Left lung (tissue), 10 donors: Measurements from ENCODE around the gene CLDN14. TPM values are rescaled to one million over a fixed set of nuclear protein-coding genes. Genes with fewer than 3 reads are reported as not detected.

ENCODE experiments used
- ATAC-seq: fragments of 200-7000 bp; cut with Tn5 transposase; one replicate; pipeline ENCODE4 v1.9.1; 2020; ENCODE audit warnings: moderate library complexity
- DNase-seq, 4 donors: peaks; one replicate each; pipeline ENCODE4 v3.0.0-alpha.2; 2013 to 2020
- H3K27ac ChIP-seq, 2 donors: fragments of 200-600 bp; sonication (generic) in 1 of 2; one replicate each; pipeline versions ENCODE4 v1.5.0 to v1.8.0; 2020 to 2021
- H3K27me3 ChIP-seq, 2 donors: fragments of 200-600 bp; sonication (generic) in 1 of 2; one replicate each; pipeline versions ENCODE4 v1.5.0 to v1.8.0; 2020 to 2021
- H3K36me3 ChIP-seq, 2 donors: fragments of 200-600 bp; sonication (generic) in 1 of 2; one replicate each; pipeline versions ENCODE4 v1.5.0 to v1.8.0; 2020 to 2021
- H3K4me1 ChIP-seq, 2 donors: fragments of 200-600 bp; one replicate each; pipeline ENCODE4 v1.8.0; 2021
- H3K4me3 ChIP-seq, 2 donors: fragments of 200-600 bp; sonication (generic) in 1 of 2; one replicate each; pipeline versions ENCODE4 v1.5.0 to v1.8.0; 2020 to 2021; ENCODE audit warnings: mild to moderate bottlenecking in 1 of 2
- H3K9me3 ChIP-seq, 2 donors: fragments of 200-600 bp; sonication (generic) in 1 of 2; one replicate each; pipeline versions ENCODE4 v1.5.0 to v1.8.0; 2020 to 2021
- intact Hi-C, 2 donors: fragments of 100-400 bp; cut with DNase I; formaldehyde crosslinking; loops; one replicate each; pipeline versions ENCODE4 v1.11.2 to v1.14.2; 2022
- polyA plus RNA-seq, 6 donors: library from polyadenylated mRNA; unstranded; fragments of 120-200 nt; gene quantifications; one replicate each; pipeline ENCODE4 v1.2.1, GENCODE V29; 2013; ENCODE audit not compliant: insufficient read length in 6 of 6
- total RNA-seq, 2 donors: library from RNA; stranded (reverse); fragmentation: NEBNext Ultra II Directional; extraction: Animal tissue kit (Norgen Biotek cat#: 25700); gene quantifications; one replicate each; pipeline ENCODE4 v1.2.1, GENCODE V29; 2021
- TF ChIP-seq, protein P1 (sequence below), 2 donors: fragments of 200-600 bp; sonication (generic) in 1 of 2; IDR thresholded peaks; one replicate each; pipeline versions ENCODE4 v1.5.0 to v1.8.0; 2021; ENCODE audit warnings: antibody characterized with exemption in 2 of 2
- donor health status: DM: no; HTN: yes; CAD: no.
- donor health status: DM: no; HTN: no; CAD: no.

Gene CLDN14
- total and polyA plus RNA-seq, 8 donors, result 0.17 TPM; not detected in 7

DNA sequence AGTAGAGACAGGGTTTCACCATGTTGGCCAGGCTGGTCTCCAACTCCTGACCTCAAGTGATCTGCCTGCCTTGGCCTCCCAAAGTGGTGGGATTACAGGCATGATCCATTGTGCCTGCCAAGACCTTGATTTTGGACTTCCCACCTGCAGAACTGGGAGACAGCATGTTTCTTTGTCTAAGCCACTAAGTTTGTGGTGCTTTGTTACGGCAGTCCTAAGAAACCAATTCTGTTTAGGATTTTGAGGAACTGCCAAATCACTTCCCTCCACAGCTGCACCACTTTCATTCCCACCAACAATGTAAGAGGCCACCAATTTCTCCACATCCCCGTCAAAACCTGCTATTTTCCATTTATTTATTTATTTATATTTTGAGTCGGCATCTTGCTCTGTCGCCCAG lies 48.7 kb downstream of the CLDN14 start:
- Histone ChIP-seq H3K36me3 (no peaks in the 10 kb centered on the region), H3K4me1 (peaks cover 3 to 31% of the 10 kb centered on the region in 2 donors), H3K9me3 (no peaks in the 10 kb centered on the region), H3K27me3 (peaks cover 0 to 25% of the 10 kb centered on the region in 2 donors), H3K4me3 (no peak overlapping the region), H3K27ac (no peak overlapping the region)
- ATAC-seq (no peak), DNase-seq (no peak)
- intact Hi-C loops, result no loop called here
- TF ChIP-seq, protein P1, sequence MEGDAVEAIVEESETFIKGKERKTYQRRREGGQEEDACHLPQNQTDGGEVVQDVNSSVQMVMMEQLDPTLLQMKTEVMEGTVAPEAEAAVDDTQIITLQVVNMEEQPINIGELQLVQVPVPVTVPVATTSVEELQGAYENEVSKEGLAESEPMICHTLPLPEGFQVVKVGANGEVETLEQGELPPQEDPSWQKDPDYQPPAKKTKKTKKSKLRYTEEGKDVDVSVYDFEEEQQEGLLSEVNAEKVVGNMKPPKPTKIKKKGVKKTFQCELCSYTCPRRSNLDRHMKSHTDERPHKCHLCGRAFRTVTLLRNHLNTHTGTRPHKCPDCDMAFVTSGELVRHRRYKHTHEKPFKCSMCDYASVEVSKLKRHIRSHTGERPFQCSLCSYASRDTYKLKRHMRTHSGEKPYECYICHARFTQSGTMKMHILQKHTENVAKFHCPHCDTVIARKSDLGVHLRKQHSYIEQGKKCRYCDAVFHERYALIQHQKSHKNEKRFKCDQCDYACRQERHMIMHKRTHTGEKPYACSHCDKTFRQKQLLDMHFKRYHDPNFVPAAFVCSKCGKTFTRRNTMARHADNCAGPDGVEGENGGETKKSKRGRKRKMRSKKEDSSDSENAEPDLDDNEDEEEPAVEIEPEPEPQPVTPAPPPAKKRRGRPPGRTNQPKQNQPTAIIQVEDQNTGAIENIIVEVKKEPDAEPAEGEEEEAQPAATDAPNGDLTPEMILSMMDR (IDR thresholded peaks at IDR 0.05), result no peak

DNA sequence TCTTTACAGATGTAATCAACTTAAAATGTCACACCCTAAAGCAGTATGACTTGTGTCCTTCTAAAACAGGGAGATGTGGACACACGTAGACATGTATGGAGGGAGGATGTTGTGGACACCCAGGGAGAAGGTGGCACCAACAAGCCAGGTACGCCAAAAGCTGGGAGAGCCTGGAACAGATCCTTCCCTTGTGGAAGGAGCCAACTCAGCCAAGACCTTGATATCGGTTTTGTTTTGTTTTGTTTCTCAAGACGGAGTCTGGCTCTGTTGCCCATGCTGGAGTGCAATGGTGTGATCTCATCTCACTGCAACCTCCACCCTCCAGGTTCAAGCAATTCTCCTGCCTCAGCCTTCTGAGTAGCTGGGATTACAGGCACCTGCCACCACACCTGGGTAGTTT lies 49.1 kb downstream of the CLDN14 start:
- Histone ChIP-seq H3K4me1 (peaks cover 3 to 31% of the 10 kb centered on the region in 2 donors), H3K27me3 (peaks cover 0 to 25% of the 10 kb centered on the region in 2 donors), H3K36me3 (no peaks in the 10 kb centered on the region), H3K9me3 (no peaks in the 10 kb centered on the region), H3K27ac (peak overlapping the region; percentile 69 to 79), H3K4me3 (peak overlapping the region in 1 of 2 donors; percentile 21)
- intact Hi-C loops, result no loop called here
- DNase-seq (no peak), ATAC-seq (no peak)
- TF ChIP-seq, protein P1 (IDR thresholded peaks at IDR 0.05), result no peak

DNA sequence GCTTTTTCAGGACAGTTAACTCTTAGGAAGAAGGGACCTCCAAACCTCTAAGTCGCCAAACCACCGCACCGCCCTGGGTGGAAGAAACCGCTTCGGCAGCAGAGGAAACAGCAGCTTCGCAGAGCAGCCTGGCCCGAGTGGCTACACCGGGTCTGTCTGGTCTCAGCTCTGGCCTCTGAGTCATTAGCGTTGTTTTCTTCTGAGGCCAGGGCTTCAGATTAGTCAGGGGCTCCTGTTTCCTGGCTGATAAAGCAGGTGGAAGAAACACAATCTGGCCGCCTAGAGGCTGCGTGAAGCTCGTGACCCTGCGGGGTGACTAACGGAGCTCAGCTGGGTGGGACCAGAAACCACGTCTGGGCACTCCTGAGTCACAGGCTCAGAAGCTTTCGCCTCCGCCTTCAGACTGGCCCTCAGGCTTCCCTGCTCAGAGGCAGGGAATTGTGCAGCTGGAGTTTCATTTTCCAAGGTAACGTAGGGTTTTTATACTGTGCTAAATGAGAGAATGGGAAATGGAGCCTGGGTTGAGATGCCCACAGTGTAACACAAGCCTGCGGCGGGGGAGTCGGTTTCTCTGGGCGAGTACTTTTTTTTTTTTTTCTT lies 49.9 kb downstream of the CLDN14 start:
- Histone ChIP-seq H3K4me1 (peaks cover 3 to 31% of the 10 kb centered on the region in 2 donors), H3K36me3 (no peaks in the 10 kb centered on the region), H3K27me3 (peaks cover 0 to 25% of the 10 kb centered on the region in 2 donors), H3K9me3 (no peaks in the 10 kb centered on the region), H3K4me3 (peak overlapping the region in 1 of 2 donors; percentile 21), H3K27ac (peak overlapping the region; percentile 69 to 79)
- TF ChIP-seq, protein P1 (IDR thresholded peaks at IDR 0.05), result no peak
- peak in 3 of 4 donors; percentile 46 to 84 (median 84) for DNase-seq
- peak; percentile 91 for ATAC-seq
- intact Hi-C loops, result no loop called here

DNA sequence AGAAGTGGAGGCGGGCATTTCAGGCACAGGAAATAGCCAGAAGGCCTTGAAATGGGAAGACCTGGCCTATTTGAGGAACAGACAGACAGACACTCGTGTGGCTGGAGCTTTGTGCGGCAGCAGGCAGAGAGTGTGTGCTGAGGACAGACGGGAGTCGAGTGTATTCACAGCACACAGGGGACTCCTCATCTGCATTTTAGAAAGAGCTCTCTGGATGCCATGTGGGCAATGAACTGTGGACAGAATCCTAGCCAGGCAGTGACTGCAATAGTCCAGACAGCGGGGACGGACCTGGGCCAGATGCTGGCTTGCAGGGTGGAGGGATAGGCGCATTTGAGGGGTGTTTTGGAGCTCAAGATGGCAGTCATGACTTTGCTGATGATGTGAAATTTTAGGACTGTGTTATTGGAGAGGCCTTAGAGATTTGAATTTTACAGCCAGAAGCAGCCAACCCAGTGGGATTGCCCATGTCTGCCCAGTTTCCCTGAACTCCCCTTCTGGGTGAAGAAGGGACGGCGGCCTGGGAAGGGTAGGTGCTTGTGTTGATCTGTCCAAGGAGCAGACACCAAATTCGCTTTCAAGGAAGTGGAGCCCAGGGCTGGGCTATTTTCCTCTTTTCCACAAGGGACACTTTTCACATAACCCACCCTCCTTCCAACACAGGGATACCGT lies 51.0 kb downstream of the CLDN14 start:
- DNase-seq, result no peak
- ATAC-seq, result no peak
- H3K36me3 ChIP-seq, result no peaks in the 10 kb centered on the region
- TF ChIP-seq, protein P1 (IDR thresholded peaks at IDR 0.05), result no peak
- H3K4me1 ChIP-seq, result peaks cover 3 to 31% of the 10 kb centered on the region in 2 donors
- peak overlapping the region in 1 of 2 donors; percentile 21 for H3K4me3 ChIP-seq
- peak overlapping the region; percentile 69 to 79 for H3K27ac ChIP-seq
- H3K9me3 ChIP-seq, result no peaks in the 10 kb centered on the region
- intact Hi-C loops, result no loop called here
- peaks cover 0 to 25% of the 10 kb centered on the region in 2 donors for H3K27me3 ChIP-seq

- no peak for DNase-seq
- Histone ChIP-seq H3K27ac (no peak overlapping the region), H3K27me3 (peaks cover 0 to 25% of the 10 kb centered on the region in 2 donors), H3K36me3 (no peaks in the 10 kb centered on the region), H3K9me3 (no peaks in the 10 kb centered on the region), H3K4me3 (no peak overlapping the region), H3K4me1 (peaks cover 3 to 31% of the 10 kb centered on the region in 2 donors)
- TF ChIP-seq, protein P1 (IDR thresholded peaks at IDR 0.05), result no peak
- no peak for ATAC-seq
- intact Hi-C loops, result no loop called here
Observed at GRCh38 chr21:36427502-36427901, 52.4 kb downstream of the CLDN14 start.
